K562 (cell line): ENCODE measurements around the gene SDK1. TPM values are rescaled to one million over a fixed set of nuclear protein-coding genes. Genes with fewer than 3 reads are reported as not detected.

Source experiments
- ATAC-seq: fragments of 200-7000 bp; cut with Tn5 transposase; 3 replicates; pipeline ENCODE4 v1.9.1; 2020; ENCODE audit warnings: moderate library complexity
- BruUV-seq: library from RNA; stranded (reverse); fragments of 400-500 nt; replicated peaks from 2 replicates; lab custom pipeline; 2021; lab: Mats Ljungman, UMichigan
- CTCF ChIA-PET: fragments of 300-600 bp; formaldehyde crosslinking; extraction: SDS; loops from one replicate; lab custom pipeline; 2021; ENCODE audit warnings: low intra/inter-chr PET ratio; lab: Yijun Ruan, JAX
- POLR2A ChIA-PET: fragments of 300-600, 350-650 bp; sonication (Branson Sonifier 250); formaldehyde crosslinking; extraction: SDS; loops from one replicate; lab custom pipeline; 2021; ENCODE audit warnings: antibody characterized with exemption, inconsistent platforms; lab: Yijun Ruan, JAX
- DNase-seq, 4 experiments: peaks; one replicate each; pipeline versions ENCODE4 v3.0.0 to v3.0.0-alpha.2; 2011 to 2018; ENCODE audit warnings: low spot score in 3 of 4, mixed read lengths in 3 of 4; ENCODE audit errors: extremely low read depth in 1 of 4
- FAIRE-seq: peaks from 2 replicates; lab custom pipeline; 2011; peaks lifted over from hg19 to GRCh38; lab: Jason Lieb, UNC
- H2AFZ ChIP-seq: 2 replicates; pipeline ENCODE4 v1.6.0; 2011; ENCODE audit warnings: low read depth, low read length, control low read depth, inconsistent platforms
- H3K27ac ChIP-seq: fragments of 200-600 bp; 3 replicates; pipeline ENCODE4 v1.8.0; 2011; ENCODE audit warnings: low read depth, mild to moderate bottlenecking, control low read depth, inconsistent platforms, low read length, moderate library complexity, mixed read lengths; ENCODE audit errors: extremely low read depth
- H3K27me3 ChIP-seq, 2 experiments: fragments of 300-600 bp in 1 of 2; 2 replicates in 1 of 2; 3 replicates in 1 of 2; pipeline versions ENCODE4 v1.6.0 to v1.8.0; 2011; ENCODE audit warnings: inconsistent platforms in 2 of 2, low read length in 2 of 2, mild to moderate bottlenecking in 1 of 2, mixed read lengths in 1 of 2, moderate library complexity in 1 of 2; ENCODE audit not compliant: control insufficient read depth in 2 of 2, insufficient read depth in 2 of 2
- H3K36me3 ChIP-seq: fragments of 300-600 bp; 3 replicates; pipeline ENCODE4 v1.8.0; 2011; ENCODE audit warnings: mild to moderate bottlenecking, low read length, inconsistent platforms; ENCODE audit not compliant: control insufficient read depth, insufficient read depth
- H3K4me1 ChIP-seq, 2 experiments: fragments of 200-600 bp in 1 of 2; replicated peaks in 1 of 2; 2 replicates in 1 of 2; 3 replicates in 1 of 2; pipeline versions ENCODE4 v1.5.1 to v1.8.0; 2011; ENCODE audit warnings: inconsistent platforms in 2 of 2, low read length in 2 of 2, mild to moderate bottlenecking in 1 of 2, mixed read lengths in 1 of 2, moderate library complexity in 1 of 2; ENCODE audit not compliant: control insufficient read depth in 2 of 2, insufficient read depth in 2 of 2
- H3K4me2 ChIP-seq: 2 replicates; pipeline ENCODE4 v1.6.1; 2011; ENCODE audit warnings: low read length, control low read depth, inconsistent platforms, mixed read lengths; ENCODE audit not compliant: insufficient read depth
- H3K4me3 ChIP-seq: fragments of 200-600 bp; sonication (generic), shearing (Covaris generic); 2 replicates; pipeline ENCODE4 v1.5.1; 2016; ENCODE audit warnings: control low read depth, inconsistent platforms
- H3K79me2 ChIP-seq: fragments of 200-600 bp; 3 replicates; pipeline ENCODE4 v1.8.0; 2011; ENCODE audit warnings: low read length, inconsistent platforms; ENCODE audit not compliant: control insufficient read depth, insufficient read depth
- H3K9ac ChIP-seq, 2 experiments: 2 replicates each; pipeline versions ENCODE4 v1.6.0 to v1.6.1; 2011; ENCODE audit warnings: low read depth in 2 of 2, low read length in 2 of 2, control low read depth in 1 of 2, inconsistent platforms in 1 of 2, mild to moderate bottlenecking in 1 of 2, mixed read lengths in 1 of 2; ENCODE audit not compliant: insufficient read depth in 1 of 2
- H3K9me1 ChIP-seq: one replicate; pipeline ENCODE4 v1.6.0; 2011; ENCODE audit warnings: inconsistent platforms, mild to moderate bottlenecking, low read length, moderate library complexity; ENCODE audit not compliant: control insufficient read depth, insufficient read depth
- H3K9me3 ChIP-seq: replicated peaks from 2 replicates; pipeline ENCODE4 v1.5.1; 2011; ENCODE audit warnings: low read depth, low read length, inconsistent platforms; ENCODE audit not compliant: control insufficient read depth, insufficient read depth
- H4K20me1 ChIP-seq: replicated peaks from 2 replicates; pipeline ENCODE4 v1.6.1; 2011; ENCODE audit warnings: low read length, inconsistent platforms, mixed read lengths; ENCODE audit not compliant: control insufficient read depth, insufficient read depth
- ARID1B ChIP-seq: fragments of 450-650 bp; IDR thresholded peaks from 2 replicates; pipeline ENCODE4 v1.6.1; 2016; ENCODE audit warnings: antibody characterized with exemption, mild to moderate bottlenecking, inconsistent platforms
- FOXK2 ChIP-seq, 2 experiments: fragments of 450-650 bp; IDR thresholded peaks in 1 of 2; conservative IDR thresholded peaks in 1 of 2; 2 replicates each; pipeline ENCODE4 v1.6.1; 2016; ENCODE audit warnings: low read depth in 2 of 2, mild to moderate bottlenecking in 1 of 2
- HDAC8 ChIP-seq: fragments of 450-650 bp; IDR thresholded peaks from 2 replicates; pipeline ENCODE4 v1.6.1; 2016; ENCODE audit warnings: mild to moderate bottlenecking, missing genetic modification characterization, moderate library complexity, missing compliant biosample characterization
- MTA2 ChIP-seq: fragments of 450-650 bp; IDR thresholded peaks from 2 replicates; pipeline ENCODE4 v1.6.1; 2016; ENCODE audit warnings: low read depth
- SIRT6 ChIP-seq: IDR thresholded peaks from one replicate; pipeline ENCODE4 v1.6.1; 2012; ENCODE audit warnings: low read depth, mild to moderate bottlenecking, control low read depth, inconsistent platforms, low read length, moderate library complexity
- STAT5A ChIP-seq: IDR thresholded peaks from 2 replicates; pipeline ENCODE4 v1.6.1; 2012; ENCODE audit warnings: low read length, inconsistent platforms, borderline replicate concordance
- ZNF384 ChIP-seq: IDR thresholded peaks from 2 replicates; pipeline ENCODE4 v1.6.1; 2012; ENCODE audit warnings: low read depth, low read length, improper control_type of control experiment
- ZNF518B ChIP-seq: fragments of 250-450 bp; sonication (Bioruptor Pico); IDR thresholded peaks from 2 replicates; pipeline ENCODE4 v1.5.0; 2021; ENCODE audit warnings: mild to moderate bottlenecking, moderate library complexity
- ZNF780A ChIP-seq: fragments of 250-450 bp; sonication (Bioruptor Pico); IDR thresholded peaks from 2 replicates; pipeline ENCODE4 v1.5.0; 2021; ENCODE audit warnings: mild to moderate bottlenecking
- WGBS: fragments of 100-300 bp; shearing (Covaris generic); methylation state at CpG from one replicate; pipeline ENCODE4 v1.1.6; 2016; ENCODE audit warnings: low coverage, mixed read lengths; ENCODE audit not compliant: insufficient coverage; ENCODE audit errors: missing lambda C conversion rate; 5-methylcytosine and 5-hydroxymethylcytosine counted together
- in situ Hi-C: fragments of 300-500 bp; cut with MboI; formaldehyde crosslinking; loops from 4 replicates; pipeline ENCODE4 v1.15.0; 2018; ENCODE audit warnings: inconsistent platforms, mixed read lengths
- intact Hi-C: fragments of 100-400 bp; cut with micrococcal nuclease; formaldehyde crosslinking; loops from 2 replicates; pipeline ENCODE4 v1.14.2; 2022
- polyA plus RNA-seq, 8 experiments: library from polyadenylated mRNA; depleted of rRNA in 4 of 8; stranded (reverse) in 5 of 8; unstranded in 3 of 8; fragments of >200 nt; fragmentation: Nextera tagmentation in 2 of 8; fragmentation: Illumina TruSeq in 1 of 8; extraction: Ambion mirVana in 2 of 8; extraction: Trizol in 1 of 8; gene quantifications; 2 replicates each; pipeline versions ENCODE4 v1.2.1 to v1.2.3, GENCODE V29; 2011 to 2014; ENCODE audit warnings: inconsistent platforms in 1 of 8, missing spikeins in 1 of 8
- total RNA-seq, 7 experiments: library from RNA; depleted of rRNA in 6 of 7; stranded (reverse); fragments of >200 nt in 6 of 7; fragmentation: Illumina TruSeq in 2 of 7; extraction: Trizol in 2 of 7; gene quantifications; 2 replicates each; pipeline versions ENCODE4 v1.2.1 to v1.2.3, GENCODE V29; 2011 to 2021; ENCODE audit warnings: low replicate concordance in 1 of 7
- TF ChIP-seq, protein P1 (sequence below): fragments of 450-650 bp; formaldehyde crosslinking; IDR thresholded peaks from 2 replicates; pipeline ENCODE4 v1.4.0; 2020; ENCODE audit warnings: mild to moderate bottlenecking, moderate library complexity

The SDK1 gene
- total and polyA plus RNA-seq, 9 of the 15 experiments (the other 6 are each of a cell fraction or from before 2014, with no cell fraction given): 0.16 TPM; not detected in 8

DNA sequence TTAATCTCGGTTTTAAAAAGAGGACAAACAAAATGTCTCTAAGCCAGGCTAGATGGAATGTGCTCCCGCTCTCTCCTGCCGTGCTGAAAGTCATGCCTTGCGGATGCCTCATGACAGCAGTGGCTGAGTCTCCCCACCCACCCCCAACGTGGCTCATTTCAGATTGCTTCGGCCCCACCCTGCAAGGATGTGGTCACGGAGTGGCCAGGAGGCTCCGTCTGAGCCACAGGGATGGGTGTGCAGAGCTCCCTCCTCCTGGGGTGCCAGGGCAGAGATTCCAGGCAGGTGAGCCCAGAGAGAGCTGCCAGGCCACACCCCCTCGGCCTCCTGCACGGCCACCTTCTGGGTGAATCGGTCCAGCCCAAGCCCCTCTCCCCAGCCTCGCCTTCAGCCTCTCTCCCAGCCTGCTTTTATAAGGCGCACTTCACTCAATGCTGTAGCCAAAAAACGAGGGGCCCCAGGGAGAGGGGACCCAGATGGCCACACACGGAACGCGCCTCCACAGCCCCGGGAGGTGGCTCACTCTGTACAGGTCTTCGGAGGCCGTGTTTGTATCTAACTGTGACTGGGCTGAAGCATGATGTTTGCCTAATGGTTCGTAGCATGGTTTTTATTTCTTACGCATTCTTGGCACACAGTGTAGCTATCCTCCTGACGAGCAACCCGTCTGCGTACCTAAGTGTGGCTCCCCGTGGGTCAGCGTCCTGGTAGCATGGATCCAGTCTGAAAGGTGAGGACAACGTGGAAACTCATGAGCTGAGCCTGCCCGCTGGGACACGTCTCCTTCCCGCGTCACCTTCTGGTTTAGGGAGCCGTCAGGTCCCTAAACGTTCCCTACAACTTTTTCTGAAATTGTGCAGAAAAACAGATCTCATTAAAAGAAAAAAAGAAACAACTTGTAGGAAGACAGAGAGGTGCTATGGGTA lies 967.3 kb downstream of the SDK1 start:
- ChIA-PET POLR2A (interaction anchor here (0.6 to 1.1 kb wide), 2 partner anchors 13 to 46 kb away, joined by 3 to 4 read pairs; no protein-coding TSS in a partner anchor), CTCF (no interaction called here)
- H4K20me1 ChIP-seq: no peaks in the 10 kb centered on the region
- TF ChIP-seq ARID1B (no peak), SIRT6 (no peak), FOXK2 (conservative IDR thresholded peaks at IDR 0.05 in 1 of 2, IDR thresholded peaks at IDR 0.05 in 1 of 2; ENCODE audit: low read depth in 2 of 2) (no peak), HDAC8 (tag) (no peak)
- TF ChIP-seq, all 486 proteins: peak for 0
- Histone ChIP-seq H3K4me2 (no peak overlapping the region), H3K36me3 (no peaks in the 10 kb centered on the region), H3K4me1 (no peaks in the 10 kb centered on the region), H3K27me3 (peaks cover 13 to 69% of the 10 kb centered on the region in 2 experiments; a peak in 3 of 5 replicates), H3K9me3 (no peaks in the 10 kb centered on the region), H3K4me3 (no peak overlapping the region), H3K9ac (no peak overlapping the region), H3K9me1 (no peaks in the 10 kb centered on the region), H3K79me2 (no peaks in the 10 kb centered on the region), H3K27ac (no peak overlapping the region), H2AFZ (no peak overlapping the region)
- 2% methylated on average over 32 of the region's 34 CpGs for WGBS
- DNase-seq (no peak), FAIRE-seq (no peak), ATAC-seq (no peak)
- no TSS peak for BruUV-seq
- intact Hi-C loops (no loop called here), in situ Hi-C loops (no loop called here)

- ChIA-PET POLR2A (no interaction called here), CTCF (no interaction called here)
- DNase-seq: no peak
- Histone ChIP-seq H3K27ac (no peak overlapping the region), H3K9me1 (no peaks in the 10 kb centered on the region), H3K79me2 (no peaks in the 10 kb centered on the region), H3K9ac (no peak overlapping the region), H3K4me2 (no peak overlapping the region), H3K9me3 (no peaks in the 10 kb centered on the region), H3K4me1 (no peaks in the 10 kb centered on the region), H3K4me3 (no peak overlapping the region), H2AFZ (no peak overlapping the region), H3K36me3 (no peaks in the 10 kb centered on the region), H3K27me3 (peaks cover 13 to 74% of the 10 kb centered on the region in 2 experiments; a peak in 3 of 5 replicates), H4K20me1 (no peaks in the 10 kb centered on the region)
- ATAC-seq: no peak
- no TSS peak for BruUV-seq
- intact Hi-C loops: no loop called here
- 3% methylated on average over 9 of the region's 9 CpGs for WGBS
- in situ Hi-C loops: no loop called here
- FAIRE-seq: no peak
- TF ChIP-seq ZNF518B (CRISPR knock-in tag) (no peak), ZNF780A (CRISPR knock-in tag) (no peak), ZNF384 (no peak), MTA2 (no peak), STAT5A (no peak)
- TF ChIP-seq, protein P1, sequence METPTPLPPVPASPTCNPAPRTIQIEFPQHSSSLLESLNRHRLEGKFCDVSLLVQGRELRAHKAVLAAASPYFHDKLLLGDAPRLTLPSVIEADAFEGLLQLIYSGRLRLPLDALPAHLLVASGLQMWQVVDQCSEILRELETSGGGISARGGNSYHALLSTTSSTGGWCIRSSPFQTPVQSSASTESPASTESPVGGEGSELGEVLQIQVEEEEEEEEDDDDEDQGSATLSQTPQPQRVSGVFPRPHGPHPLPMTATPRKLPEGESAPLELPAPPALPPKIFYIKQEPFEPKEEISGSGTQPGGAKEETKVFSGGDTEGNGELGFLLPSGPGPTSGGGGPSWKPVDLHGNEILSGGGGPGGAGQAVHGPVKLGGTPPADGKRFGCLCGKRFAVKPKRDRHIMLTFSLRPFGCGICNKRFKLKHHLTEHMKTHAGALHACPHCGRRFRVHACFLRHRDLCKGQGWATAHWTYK (CRISPR knock-in tag): no peak
Observed at GRCh38 chr7:4269086-4269485, 968.0 kb downstream of the SDK1 start.
